ENCODE measurements around the gene ATL3. TPM values are rescaled to one million over a fixed set of nuclear protein-coding genes. Genes with fewer than 3 reads are reported as not detected.

The ATL3 gene
- total and polyA plus RNA-seq, 2 of the 13 experiments (the other 11 are each of a cell fraction or from before 2014, with no cell fraction given) = not detected

GRCh38 chr11:63681321-63682065, 10.3 kb upstream of the ATL3 start, which contains the start of gene RTN3 (continued):
- TF ChIP-seq POLR2A (IDR thresholded peaks at IDR 0.05; ENCODE audit: insufficient read depth in 1 of 2, low read depth in 2 of 2, low read length in 2 of 2) = peak; percentile 87 to 94
- TF ChIP-seq TFE3 (CRISPR knock-in tag; IDR thresholded peaks at IDR 0.05) = no peak
- no peak for TF ChIP-seq CREB1 (IDR thresholded peaks at IDR 0.05)
- TF ChIP-seq CREB1 (CRISPR knock-in tag; IDR thresholded peaks at IDR 0.05) = no peak
- no peak for TF ChIP-seq NFYC (CRISPR knock-in tag; IDR thresholded peaks at IDR 0.05)
- TF ChIP-seq ZNF850 (CRISPR knock-in tag; conservative IDR thresholded peaks at IDR 0.05) = no peak
- no peak; the same call in 1 of the 2 replicates for TF ChIP-seq ZSCAN20 (CRISPR knock-in tag; IDR thresholded peaks at IDR 0.05; ENCODE audit: borderline replicate concordance)
- peak; percentile 34; the same call in 1 of the 2 replicates for TF ChIP-seq ZBTB7A (CRISPR knock-in tag; IDR thresholded peaks at IDR 0.05)
- peak; percentile 59 for TF ChIP-seq YEATS2 (CRISPR knock-in tag; IDR thresholded peaks at IDR 0.05; ENCODE audit: borderline replicate concordance)
- TF ChIP-seq NFAT5 (CRISPR knock-in tag; IDR thresholded peaks at IDR 0.05) = peak; percentile 42; the same call in 1 of the 2 replicates
- peak; percentile 72 for TF ChIP-seq PHF21A (CRISPR knock-in tag; IDR thresholded peaks at IDR 0.05)
- no peak for TF ChIP-seq ZKSCAN8 (CRISPR knock-in tag; IDR thresholded peaks at IDR 0.05; ENCODE audit: borderline replicate concordance)
- TF ChIP-seq ZNF781 (CRISPR knock-in tag; IDR thresholded peaks at IDR 0.05; ENCODE audit: borderline replicate concordance, not compliant biosample characterization) = no peak
- peak; percentile 56; the same call in 1 of the 2 replicates for TF ChIP-seq ZNF331 (CRISPR knock-in tag; IDR thresholded peaks at IDR 0.05)
- TF ChIP-seq SNAPC4 (CRISPR knock-in tag; IDR thresholded peaks at IDR 0.05) = no peak
- peak; percentile 88; the same call in 1 of the 2 replicates for TF ChIP-seq NAIF1 (CRISPR knock-in tag; IDR thresholded peaks at IDR 0.05; ENCODE audit: borderline replicate concordance)
- TF ChIP-seq ZNF34 (CRISPR knock-in tag; IDR thresholded peaks at IDR 0.05; ENCODE audit: borderline replicate concordance) = no peak

All from HepG2 (cell line).